Keratinocyte (primary cell): ENCODE data around the gene HHIPL1. TPM values are rescaled to one million over a fixed set of nuclear protein-coding genes. Genes with fewer than 3 reads are reported as not detected.
A peak's percentile ranks its signal among the peaks of the same experiment; 100 is the strongest.

Experiments used
- DNase-seq: peaks from one replicate; pipeline ENCODE4 v3.0.0-alpha.2; 2011; ENCODE audit warnings: low read depth, missing footprints, low spot score
- FAIRE-seq: peaks from 2 replicates; lab custom pipeline; 2011; peaks lifted over from hg19 to GRCh38; lab: Jason Lieb, UNC
- H2AFZ ChIP-seq: 2 replicates; pipeline ENCODE4 v1.6.0; 2012; ENCODE audit warnings: low read length, control low read depth, inconsistent platforms; ENCODE audit not compliant: control insufficient read depth
- H3K27ac ChIP-seq: 2 replicates; pipeline ENCODE4 v1.5.1; 2011; ENCODE audit warnings: low read length; ENCODE audit not compliant: control insufficient read depth, insufficient read depth
- H3K27me3 ChIP-seq: 3 replicates; pipeline ENCODE4 v1.6.0; 2011; ENCODE audit warnings: low read length; ENCODE audit not compliant: control insufficient read depth, insufficient read depth; ENCODE audit errors: extremely low read depth
- H3K36me3 ChIP-seq, 2 experiments: 2 replicates in 1 of 2; 3 replicates in 1 of 2; pipeline ENCODE4 v1.5.1; 2011; ENCODE audit warnings: low read length in 2 of 2, mild to moderate bottlenecking in 1 of 2; ENCODE audit not compliant: control insufficient read depth in 2 of 2, insufficient read depth in 2 of 2; ENCODE audit errors: extremely low read depth in 1 of 2
- H3K4me1 ChIP-seq: 3 replicates; pipeline ENCODE4 v1.5.1; 2011; ENCODE audit warnings: low read length; ENCODE audit not compliant: control insufficient read depth, insufficient read depth; ENCODE audit errors: extremely low read depth
- H3K4me2 ChIP-seq: 3 replicates; pipeline ENCODE4 v1.6.0; 2011; ENCODE audit warnings: low read depth, low read length; ENCODE audit not compliant: control insufficient read depth, insufficient read depth; ENCODE audit errors: extremely low read depth
- H3K4me3 ChIP-seq, 3 experiments: fragments of 200-600 bp in 1 of 3; sonication (generic) in 1 of 3; 2 replicates in 2 of 3; 3 replicates in 1 of 3; pipeline ENCODE4 v1.5.1; 2011 to 2016; ENCODE audit warnings: low read length in 3 of 3, mild to moderate bottlenecking in 3 of 3, control low read depth in 2 of 3, inconsistent platforms in 1 of 3, low read depth in 1 of 3, mixed read lengths in 1 of 3, mixed run types in 1 of 3, moderate library complexity in 1 of 3; ENCODE audit not compliant: control insufficient read depth in 2 of 3, insufficient read depth in 2 of 3; ENCODE audit errors: extremely low read depth in 1 of 3
- H3K79me2 ChIP-seq: 2 replicates; pipeline ENCODE4 v1.6.0; 2012; ENCODE audit warnings: low read length; ENCODE audit not compliant: control insufficient read depth, insufficient read depth
- H3K9ac ChIP-seq: 3 replicates; pipeline ENCODE4 v1.6.0; 2011; ENCODE audit warnings: low read length; ENCODE audit not compliant: control insufficient read depth, insufficient read depth; ENCODE audit errors: extremely low read depth
- H3K9me1 ChIP-seq: 3 replicates; pipeline ENCODE4 v1.6.0; 2011; ENCODE audit warnings: low read length; ENCODE audit not compliant: control insufficient read depth, insufficient read depth; ENCODE audit errors: extremely low read depth
- H3K9me3 ChIP-seq: 2 replicates; pipeline ENCODE4 v1.5.1; 2012; ENCODE audit warnings: low read depth, low read length; ENCODE audit not compliant: control insufficient read depth
- H4K20me1 ChIP-seq: 3 replicates; pipeline ENCODE4 v1.6.0; 2011; ENCODE audit warnings: low read length; ENCODE audit not compliant: control insufficient read depth, insufficient read depth; ENCODE audit errors: extremely low read depth
- EZH2 ChIP-seq: IDR thresholded peaks from one replicate; pipeline ENCODE4 v1.6.1; 2012; ENCODE audit warnings: inconsistent platforms, mild to moderate bottlenecking, low read length, moderate library complexity
- dilution Hi-C: fragments of 300-500 bp; cut with MboI; formaldehyde crosslinking; loops from one replicate; pipeline ENCODE4 v1.7.0; 2020; ENCODE audit warnings: low sequenced_read_pairs; ENCODE audit not compliant: extremely low pct_ligation_motif_present
- polyA plus RNA-seq, 5 experiments: library from polyadenylated mRNA; depleted of rRNA in 3 of 5; stranded (reverse) in 3 of 5; stranded (forward) in 1 of 5; unstranded in 1 of 5; fragments of >200 nt; gene quantifications; 1 replicate in 1 of 5; 2 replicates in 3 of 5; 3 replicates in 1 of 5; pipeline versions ENCODE4 v1.2.1 to v1.2.3, GENCODE V29; 2011 to 2012; ENCODE audit warnings: missing spikeins in 2 of 5, low read depth in 1 of 5, low replicate concordance in 1 of 5
- TF ChIP-seq, protein P1 (sequence below), 3 experiments: IDR thresholded peaks in 1 of 3; conservative IDR thresholded peaks in 1 of 3; optimal IDR thresholded peaks in 1 of 3; 2 replicates in 2 of 3; 3 replicates in 1 of 3; pipeline versions ENCODE3 to v1.5.1; 2011; ENCODE audit warnings: low read length in 3 of 3, mild to moderate bottlenecking in 3 of 3, moderate library complexity in 2 of 3, control low read depth in 1 of 3, inconsistent platforms in 1 of 3; ENCODE audit not compliant: insufficient read depth in 2 of 3; ENCODE audit errors: extremely low read depth in 1 of 3

The HHIPL1 gene
- polyA plus RNA-seq, 1 donor (not counting 4 experiments of a cell fraction or from before 2014, with no cell fraction given): 0.08 TPM

DNA sequence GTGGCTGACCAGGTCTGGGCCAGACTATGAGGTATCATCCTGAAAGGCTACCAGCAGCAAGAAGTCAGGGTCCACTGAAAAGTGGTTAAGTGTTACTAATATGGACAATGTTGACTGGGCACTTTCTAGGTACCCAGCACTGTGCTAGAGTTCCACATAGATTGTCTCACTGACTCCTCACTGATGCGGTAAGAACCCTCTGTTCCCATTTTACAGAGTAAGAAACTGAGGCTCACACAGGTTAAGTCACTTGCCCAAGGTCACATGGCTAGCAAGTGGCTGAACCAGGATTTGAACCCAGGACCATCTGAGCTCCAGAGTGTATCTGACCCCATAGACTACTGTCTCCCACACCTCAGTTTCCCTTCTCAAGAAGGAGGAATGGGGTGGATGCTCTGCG is 36.3 kb upstream of the HHIPL1 start:
- Histone ChIP-seq H3K79me2 (peaks cover 2% of the 10 kb centered on the region), H4K20me1 (no peaks in the 10 kb centered on the region), H3K9ac (no peak overlapping the region), H3K27ac (no peak overlapping the region), H3K4me1 (peaks cover 34% of the 10 kb centered on the region), H3K36me3 (no peaks in the 10 kb centered on the region), H3K9me3 (no peaks in the 10 kb centered on the region), H3K4me2 (no peak overlapping the region), H3K4me3 (no peak overlapping the region), H3K9me1 (no peaks in the 10 kb centered on the region), H3K27me3 (no peaks in the 10 kb centered on the region), H2AFZ (no peak overlapping the region)
- FAIRE-seq: no peak
- dilution Hi-C loops: no loop called here
- no peak for DNase-seq
- TF ChIP-seq, protein P1, sequence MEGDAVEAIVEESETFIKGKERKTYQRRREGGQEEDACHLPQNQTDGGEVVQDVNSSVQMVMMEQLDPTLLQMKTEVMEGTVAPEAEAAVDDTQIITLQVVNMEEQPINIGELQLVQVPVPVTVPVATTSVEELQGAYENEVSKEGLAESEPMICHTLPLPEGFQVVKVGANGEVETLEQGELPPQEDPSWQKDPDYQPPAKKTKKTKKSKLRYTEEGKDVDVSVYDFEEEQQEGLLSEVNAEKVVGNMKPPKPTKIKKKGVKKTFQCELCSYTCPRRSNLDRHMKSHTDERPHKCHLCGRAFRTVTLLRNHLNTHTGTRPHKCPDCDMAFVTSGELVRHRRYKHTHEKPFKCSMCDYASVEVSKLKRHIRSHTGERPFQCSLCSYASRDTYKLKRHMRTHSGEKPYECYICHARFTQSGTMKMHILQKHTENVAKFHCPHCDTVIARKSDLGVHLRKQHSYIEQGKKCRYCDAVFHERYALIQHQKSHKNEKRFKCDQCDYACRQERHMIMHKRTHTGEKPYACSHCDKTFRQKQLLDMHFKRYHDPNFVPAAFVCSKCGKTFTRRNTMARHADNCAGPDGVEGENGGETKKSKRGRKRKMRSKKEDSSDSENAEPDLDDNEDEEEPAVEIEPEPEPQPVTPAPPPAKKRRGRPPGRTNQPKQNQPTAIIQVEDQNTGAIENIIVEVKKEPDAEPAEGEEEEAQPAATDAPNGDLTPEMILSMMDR (optimal IDR thresholded peaks at IDR 0.05 in 1 of 3, IDR thresholded peaks at IDR 0.05 in 1 of 3, conservative IDR thresholded peaks at IDR 0.05 in 1 of 3; ENCODE audit: extremely low read depth in 1 of 3, insufficient read depth in 2 of 3, low read length in 3 of 3): no peak
- no peak for TF ChIP-seq EZH2

DNA sequence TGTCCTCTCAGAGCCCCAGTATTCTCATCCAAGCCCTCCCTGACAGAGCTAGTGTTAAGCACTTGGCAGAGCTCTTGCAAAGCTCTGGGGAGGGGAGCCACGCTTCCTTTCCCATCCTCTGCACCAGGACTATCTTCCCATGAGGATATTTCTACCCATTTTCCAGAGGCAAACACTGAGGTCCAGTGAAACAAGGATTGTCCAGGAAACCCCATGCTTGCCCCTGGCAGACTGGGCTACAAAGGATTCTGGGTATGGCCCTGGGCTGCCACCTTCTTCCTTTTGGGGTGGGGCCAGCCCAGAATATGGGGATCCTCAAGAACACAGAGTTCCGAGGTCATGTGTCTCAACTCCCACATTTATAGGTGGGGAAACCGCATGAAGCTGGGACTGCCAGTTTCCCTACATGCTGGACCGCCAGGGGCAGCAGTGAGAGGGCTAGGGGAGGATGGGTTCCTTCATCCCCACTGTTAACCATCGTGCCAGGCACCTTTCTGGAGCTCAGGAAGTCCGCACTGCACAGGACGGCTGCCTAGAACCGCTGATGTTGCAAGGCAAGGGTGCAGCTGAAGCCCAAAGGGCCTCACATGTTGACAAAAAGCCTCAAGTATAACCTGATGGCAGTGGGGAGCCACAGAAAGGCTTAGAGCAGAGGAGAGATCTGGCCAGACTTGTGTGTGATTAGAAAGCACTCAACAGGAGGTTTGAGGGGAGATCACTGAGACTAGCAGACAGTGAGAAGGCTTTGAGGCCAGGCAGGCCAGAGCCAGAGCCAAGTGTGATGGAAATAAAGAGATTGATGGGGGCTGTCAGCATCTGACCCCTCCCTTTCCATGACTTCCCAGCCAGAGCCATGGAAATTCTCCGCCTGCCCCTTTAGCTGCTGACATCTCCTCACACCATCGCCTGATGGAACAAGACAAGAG is 35.4 kb upstream of the HHIPL1 start:
- H3K9ac ChIP-seq: no peak overlapping the region
- H3K36me3 ChIP-seq: no peaks in the 10 kb centered on the region
- H3K27ac ChIP-seq: no peak overlapping the region
- H3K9me1 ChIP-seq: no peaks in the 10 kb centered on the region
- H3K4me2 ChIP-seq: no peak overlapping the region
- H2AFZ ChIP-seq: no peak overlapping the region
- H3K79me2 ChIP-seq: no peaks in the 10 kb centered on the region
- TF ChIP-seq, protein P1 (optimal IDR thresholded peaks at IDR 0.05 in 1 of 3, IDR thresholded peaks at IDR 0.05 in 1 of 3, conservative IDR thresholded peaks at IDR 0.05 in 1 of 3; ENCODE audit: extremely low read depth in 1 of 3, insufficient read depth in 2 of 3, low read length in 3 of 3): peak in 1 of 3 experiments; percentile 60
- TF ChIP-seq EZH2: no peak
- H3K4me1 ChIP-seq: peaks cover 34% of the 10 kb centered on the region
- no peaks in the 10 kb centered on the region for H3K9me3 ChIP-seq
- no peaks in the 10 kb centered on the region for H4K20me1 ChIP-seq
- DNase-seq: no peak
- FAIRE-seq: peak; percentile 36
- no peaks in the 10 kb centered on the region for H3K27me3 ChIP-seq
- H3K4me3 ChIP-seq: no peak overlapping the region
- dilution Hi-C loops: no loop called here
